Endothelial cell of umbilical vein (primary cell): ENCODE measurements around the gene SLC9A1.

Experiments used
- CTCF ChIP-seq, 2 donors: IDR thresholded peaks; 1 replicate in 1 of 2; 2 replicates in 1 of 2; pipeline ENCODE4 v1.5.1; 2011; ENCODE audit warnings: low read length in 2 of 2, mild to moderate bottlenecking in 2 of 2, moderate library complexity in 2 of 2, control low read depth in 1 of 2, inconsistent platforms in 1 of 2, low read depth in 1 of 2; ENCODE audit not compliant: insufficient read depth in 1 of 2; ENCODE audit errors: extremely low read depth in 1 of 2
- EZH2 ChIP-seq: IDR thresholded peaks from 2 replicates; pipeline ENCODE4 v1.6.1; 2012; ENCODE audit warnings: borderline replicate concordance, low read depth, mild to moderate bottlenecking, moderate library complexity, low read length, inconsistent platforms; ENCODE audit not compliant: severe bottlenecking
- FOS ChIP-seq: IDR thresholded peaks from 2 replicates; pipeline ENCODE4 v1.6.1; 2011; ENCODE audit warnings: mild to moderate bottlenecking, low read length, moderate library complexity, borderline replicate concordance; ENCODE audit not compliant: insufficient read depth
- GATA2 ChIP-seq: IDR thresholded peaks from 2 replicates; pipeline ENCODE4 v1.7.0; 2011; ENCODE audit warnings: low read depth, mild to moderate bottlenecking, moderate library complexity, mixed read lengths, low read length; ENCODE audit not compliant: insufficient read length, insufficient read depth
- JUN ChIP-seq: IDR thresholded peaks from 2 replicates; pipeline ENCODE4 v1.6.1; 2011; ENCODE audit warnings: borderline replicate concordance, low read depth; ENCODE audit not compliant: insufficient read length, insufficient read depth
- MAX ChIP-seq: IDR thresholded peaks from 2 replicates; pipeline ENCODE4 v1.6.1; 2011; ENCODE audit not compliant: insufficient read depth, insufficient read length
- MYC ChIP-seq: IDR thresholded peaks from one replicate; pipeline ENCODE4 v1.6.1; 2011; ENCODE audit warnings: mild to moderate bottlenecking, low read depth, low read length
- POLR2A ChIP-seq: IDR thresholded peaks from 2 replicates; pipeline ENCODE4 v1.6.1; 2012; ENCODE audit warnings: low read depth, mild to moderate bottlenecking, control low read depth, low read length
- POLR2AphosphoS5 ChIP-seq: IDR thresholded peaks from 2 replicates; pipeline ENCODE4 v1.6.1; 2012; ENCODE audit warnings: low read depth, mild to moderate bottlenecking, control low read depth, low read length, moderate library complexity; ENCODE audit not compliant: insufficient read depth

GRCh38 chr1:27100335-27101053 is 54.4 kb downstream of the SLC9A1 start:
- no peak for TF ChIP-seq CTCF (IDR thresholded peaks at IDR 0.05; ENCODE audit: extremely low read depth in 1 of 2, insufficient read depth in 1 of 2, low read depth in 1 of 2, low read length in 2 of 2)
- no peak for TF ChIP-seq MAX
- TF ChIP-seq POLR2A: no peak
- TF ChIP-seq MYC: no peak
- TF ChIP-seq POLR2AphosphoS5: no peak
- TF ChIP-seq FOS: no peak
- no peak for TF ChIP-seq EZH2
- no peak for TF ChIP-seq JUN
- no peak for TF ChIP-seq GATA2
